GM18511 (cell line): Measurements from ENCODE around the gene LRRC73.
"Not testable (repeated sequence)": the region's sequence is repeated elsewhere in the genome, so short reads cannot be mapped to it uniquely, and the experiment has no call there.

Experiments
- ATAC-seq: cut with Tn5 transposase; IDR thresholded peaks from one replicate; pipeline ENCODE4 v1.9.1; 2021; ENCODE audit warnings: mild to moderate bottlenecking, moderate library complexity; ENCODE audit not compliant: unreplicated experiment

Gene LRRC73

DNA sequence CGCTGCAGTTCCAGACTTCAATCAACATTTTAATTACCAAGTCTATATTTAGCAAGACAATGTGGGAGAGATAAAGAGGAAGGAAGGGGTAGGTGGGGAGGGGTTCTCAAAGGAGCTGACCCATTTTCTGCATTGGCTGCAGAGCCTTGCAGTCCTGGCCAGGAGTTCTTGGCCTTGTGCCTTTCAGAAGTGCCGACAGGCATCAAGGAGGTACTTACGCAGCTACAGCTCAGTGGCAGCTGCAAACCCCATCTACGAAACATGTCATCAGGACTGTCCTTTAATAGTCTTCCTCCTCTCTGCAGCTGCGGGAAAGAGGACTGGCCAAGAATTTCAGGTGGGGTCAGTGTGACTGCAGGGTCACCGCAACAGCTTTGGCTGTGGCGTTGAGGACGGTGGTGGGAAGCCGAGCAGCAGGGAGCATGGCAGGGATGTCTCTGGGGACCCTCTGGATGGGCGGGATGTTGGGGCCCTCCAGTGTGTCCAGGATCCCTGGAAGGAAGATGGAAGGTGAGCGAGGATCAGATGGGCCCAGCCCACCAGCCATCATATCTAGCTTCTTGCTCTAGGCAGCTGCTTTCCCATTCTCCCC is 1.8 kb upstream of the LRRC73 start:
- ATAC-seq: no peak

GRCh38 chr6:43510827-43511163 is 649 bp upstream of the LRRC73 start:
- ATAC-seq: no peak

GRCh38 chr6:43509142-43509983 is 783 bp downstream of the LRRC73 start:
- ATAC-seq: peak; percentile 17

DNA sequence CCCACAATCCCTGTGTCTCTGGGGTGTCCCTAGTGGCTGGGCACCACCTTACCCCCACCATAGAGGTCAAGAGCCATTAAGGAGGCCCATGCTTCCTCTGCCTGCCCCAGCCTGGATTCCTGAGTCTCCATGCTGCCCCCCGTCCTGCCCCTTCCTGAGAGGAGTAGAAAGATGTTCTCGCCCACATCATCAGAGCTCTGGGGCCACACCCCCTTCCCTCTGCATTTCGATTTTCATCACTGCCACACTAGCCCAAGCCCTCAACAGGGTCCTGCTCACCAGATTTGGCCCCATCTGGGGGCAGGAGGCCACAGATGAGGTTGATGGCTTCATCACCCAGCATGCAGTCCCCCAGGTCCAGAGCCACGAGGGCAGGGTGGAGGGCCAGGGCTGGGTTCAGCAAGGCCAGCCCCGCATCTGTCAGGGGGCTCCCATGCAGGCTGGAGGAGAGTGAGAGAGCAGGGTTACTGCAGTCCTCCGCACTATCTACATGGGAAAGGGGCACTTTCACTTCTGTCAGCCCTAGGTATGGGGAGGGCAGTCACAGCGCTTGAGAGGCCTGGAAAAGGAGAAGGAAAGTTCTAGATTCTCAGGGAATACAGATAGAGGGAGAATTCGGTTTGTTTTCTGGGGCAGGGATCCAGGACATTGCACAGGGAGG is 1.5 kb downstream of the LRRC73 start:
- ATAC-seq: no peak

DNA sequence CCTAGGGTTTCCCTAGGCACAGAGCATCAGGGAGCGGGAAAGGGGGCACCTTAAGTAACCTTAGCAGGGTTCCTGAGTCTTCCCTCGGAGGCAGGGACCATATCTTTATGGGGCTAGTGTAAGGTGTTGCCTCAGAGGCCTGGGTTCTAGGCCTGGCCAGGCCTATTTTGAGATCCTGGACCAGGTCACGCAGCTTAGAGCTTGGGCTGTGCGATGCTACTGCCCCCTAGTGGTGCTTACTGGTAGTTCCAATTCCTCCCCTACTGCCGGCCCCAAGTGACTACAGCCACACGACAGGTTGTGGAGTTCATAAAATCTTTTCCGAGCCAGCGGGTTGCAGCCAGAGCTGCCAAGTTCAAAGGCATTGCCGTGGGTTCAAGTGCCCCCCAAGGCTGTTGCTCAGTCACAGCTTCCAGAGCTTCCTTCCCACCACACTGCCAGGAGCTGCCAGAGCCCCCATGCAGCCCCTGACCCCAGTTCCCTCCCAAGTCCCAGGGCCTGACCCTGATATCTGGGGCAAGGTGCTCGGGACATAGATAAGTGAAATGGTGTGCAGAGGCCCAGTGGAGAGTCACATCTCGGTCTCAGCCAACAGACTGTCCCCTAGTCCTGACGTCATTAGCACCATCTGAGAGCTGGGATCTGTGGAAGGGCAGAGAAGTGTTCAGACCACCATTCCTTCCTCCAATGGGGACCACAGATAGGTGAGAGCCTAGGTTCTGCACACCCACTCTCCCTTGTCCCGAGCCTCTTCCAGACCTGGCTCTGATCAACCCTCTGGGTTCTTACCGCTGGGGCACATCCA is 3.3 kb downstream of the LRRC73 start:
- ATAC-seq: peak; percentile 62

- no peak for ATAC-seq
Measured at GRCh38 chr6:43506171-43506570, 4.0 kb downstream of the LRRC73 start.

- ATAC-seq: no peak
Measured at GRCh38 chr6:43505718-43506117, 4.4 kb downstream of the LRRC73 start.

DNA sequence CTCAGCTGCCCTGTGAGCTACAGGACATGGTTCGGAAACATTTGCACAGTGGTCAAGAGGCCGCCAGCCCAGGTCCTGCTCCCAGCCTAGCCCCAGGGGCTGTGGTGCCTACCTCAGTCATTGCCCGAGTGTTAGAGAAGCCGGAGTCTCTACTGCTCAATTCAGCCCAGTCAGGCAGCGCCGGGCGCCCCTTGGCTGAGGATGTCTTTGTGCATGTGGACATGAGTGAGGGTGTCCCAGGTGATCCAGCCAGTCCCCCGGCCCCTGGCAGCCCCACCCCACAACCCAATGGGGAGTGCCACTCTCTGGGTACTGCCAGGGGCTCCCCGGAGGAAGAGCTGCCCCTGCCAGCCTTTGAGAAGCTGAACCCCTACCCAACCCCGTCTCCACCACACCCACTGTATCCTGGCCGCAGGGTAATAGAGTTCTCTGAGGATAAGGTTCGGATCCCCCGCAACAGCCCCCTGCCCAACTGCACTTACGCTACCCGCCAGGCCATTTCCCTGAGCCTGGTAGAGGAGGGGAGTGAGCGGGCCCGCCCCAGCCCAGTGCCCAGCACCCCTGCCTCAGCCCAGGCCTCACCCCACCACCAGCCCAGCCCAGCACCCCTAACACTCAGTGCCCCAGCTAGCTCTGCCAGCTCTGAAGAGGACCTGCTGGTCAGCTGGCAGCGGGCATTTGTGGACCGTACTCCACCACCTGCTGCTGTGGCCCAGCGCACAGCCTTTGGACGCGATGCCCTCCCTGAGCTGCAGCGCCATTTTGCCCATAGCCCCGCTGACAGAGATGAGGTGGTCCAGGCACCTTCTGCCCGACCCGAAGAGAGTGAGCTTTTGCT is 5.2 kb downstream of the LRRC73 start:
- ATAC-seq: no peak

DNA sequence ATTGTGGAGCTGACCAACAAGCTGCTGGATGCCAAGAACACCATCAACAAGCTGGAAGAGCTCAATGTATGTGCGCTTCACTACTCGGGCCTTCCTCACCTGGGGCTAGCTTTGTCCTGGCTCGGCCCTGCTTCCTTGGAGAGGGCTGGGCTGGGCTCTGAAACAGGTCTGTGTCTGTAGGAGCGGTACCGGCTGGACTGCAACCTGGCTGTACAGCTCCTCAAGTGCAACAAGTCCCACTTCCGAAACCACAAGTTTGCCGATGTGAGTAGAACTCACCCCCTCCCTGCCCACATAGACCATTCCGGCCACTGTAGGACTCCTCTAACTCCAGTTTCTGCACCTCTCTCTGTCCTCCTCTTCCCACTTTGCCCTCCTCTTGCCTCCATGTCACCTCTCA is 6.7 kb downstream of the LRRC73 start:
- ATAC-seq: no peak

- no peak for ATAC-seq
Measured at GRCh38 chr6:43502666-43503065, 7.5 kb downstream of the LRRC73 start.

DNA sequence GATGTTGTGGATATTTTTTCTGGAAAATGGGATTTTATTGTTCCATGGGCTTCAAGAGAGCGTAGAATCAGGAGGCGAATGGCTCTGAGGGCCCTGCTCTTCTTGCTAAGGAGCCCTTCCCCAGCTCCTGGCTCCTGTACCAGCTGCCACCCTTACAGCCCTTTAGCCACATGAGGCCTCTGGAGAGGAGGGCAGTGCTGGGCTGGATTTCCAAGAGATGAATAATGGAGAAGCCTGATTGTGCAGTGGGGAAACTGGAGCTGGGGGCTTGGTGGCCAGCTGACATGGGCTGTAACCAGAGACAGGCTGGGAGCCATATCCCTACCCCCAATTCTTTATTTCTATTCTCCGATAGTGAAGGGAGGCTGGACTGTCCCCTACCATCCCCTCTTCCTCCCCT is 9.2 kb downstream of the LRRC73 start:
- no peak for ATAC-seq

DNA sequence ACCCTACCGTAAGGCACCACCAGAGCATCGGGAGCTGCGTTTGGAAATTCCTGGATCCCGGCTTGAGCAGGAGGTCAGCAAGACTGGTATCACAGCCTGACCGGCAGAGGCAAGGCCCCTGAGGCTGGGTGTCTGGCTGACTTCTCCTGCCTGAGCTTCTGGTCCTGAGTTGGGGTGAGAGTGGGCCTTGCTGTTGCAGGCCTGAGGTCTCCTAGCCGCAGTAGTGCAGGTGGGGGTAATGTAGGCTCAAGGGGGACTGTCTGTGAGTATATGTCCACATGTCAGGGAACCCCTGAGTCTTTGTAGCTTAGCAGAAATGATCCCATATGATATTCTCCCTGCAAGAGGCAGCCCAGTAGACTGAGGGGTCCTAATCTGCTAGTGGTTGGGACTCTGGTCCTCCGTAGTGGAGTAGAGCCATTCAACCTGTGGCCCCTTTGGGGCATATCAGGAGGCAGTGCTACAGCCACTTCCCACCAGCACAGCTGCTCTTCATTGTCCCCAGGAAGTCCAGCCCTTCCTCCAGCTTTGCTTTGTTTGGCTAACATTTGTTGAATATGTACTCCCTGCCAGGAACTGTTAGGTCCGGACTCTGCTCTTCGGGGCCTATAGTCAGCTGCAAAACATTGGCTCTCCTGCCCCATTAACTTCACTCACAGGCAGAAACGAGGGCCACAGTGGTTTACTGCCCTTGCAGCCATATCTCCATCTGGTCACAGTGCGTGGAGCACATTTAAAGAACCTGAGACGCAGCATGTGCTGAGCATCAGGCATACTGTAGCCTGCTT is 10.9 kb downstream of the LRRC73 start:
- no peak for ATAC-seq

- not testable (repeated sequence) for ATAC-seq
Measured at GRCh38 chr6:43498291-43498690, 11.9 kb downstream of the LRRC73 start.

DNA sequence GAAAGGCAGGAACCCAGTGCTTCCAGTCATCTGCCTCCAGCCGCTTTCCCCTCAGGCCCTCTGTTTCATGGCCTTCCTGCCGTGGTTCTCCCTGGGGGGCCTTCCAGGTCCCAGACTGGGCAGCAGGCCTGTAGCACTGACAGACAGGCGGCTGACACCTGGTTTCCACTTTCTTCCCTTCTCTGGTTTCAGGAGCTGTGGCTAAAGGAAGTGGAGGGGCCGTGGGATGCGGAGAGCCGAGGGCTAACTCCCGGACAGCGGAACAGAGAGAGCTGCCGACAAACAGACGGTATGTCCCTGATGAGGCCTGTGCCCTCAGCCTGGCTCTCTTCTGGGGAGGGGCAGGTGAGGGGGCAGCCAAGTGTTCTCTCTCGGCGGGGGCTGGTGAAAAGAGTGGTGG is 12.5 kb downstream of the LRRC73 start:
- no peak for ATAC-seq

DNA sequence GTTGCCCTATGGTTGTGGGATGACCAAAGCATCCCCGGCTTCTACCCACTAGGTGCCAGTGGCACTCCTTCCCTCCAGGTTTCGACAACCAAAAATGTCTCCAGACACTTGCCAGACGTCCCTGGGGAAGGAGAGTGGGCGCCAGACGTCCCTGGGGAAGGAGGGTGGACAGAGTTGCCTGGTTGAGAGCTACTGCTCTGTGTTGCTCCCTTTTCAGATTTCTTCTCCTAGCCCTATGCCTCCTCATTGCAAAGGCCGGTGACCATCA is 13.1 kb downstream of the LRRC73 start:
- no peak for ATAC-seq

GRCh38 chr6:43496370-43497128 is 13.6 kb downstream of the LRRC73 start:
- no peak for ATAC-seq

- ATAC-seq: no peak
Measured at GRCh38 chr6:43495409-43495941, 14.7 kb downstream of the LRRC73 start.

DNA sequence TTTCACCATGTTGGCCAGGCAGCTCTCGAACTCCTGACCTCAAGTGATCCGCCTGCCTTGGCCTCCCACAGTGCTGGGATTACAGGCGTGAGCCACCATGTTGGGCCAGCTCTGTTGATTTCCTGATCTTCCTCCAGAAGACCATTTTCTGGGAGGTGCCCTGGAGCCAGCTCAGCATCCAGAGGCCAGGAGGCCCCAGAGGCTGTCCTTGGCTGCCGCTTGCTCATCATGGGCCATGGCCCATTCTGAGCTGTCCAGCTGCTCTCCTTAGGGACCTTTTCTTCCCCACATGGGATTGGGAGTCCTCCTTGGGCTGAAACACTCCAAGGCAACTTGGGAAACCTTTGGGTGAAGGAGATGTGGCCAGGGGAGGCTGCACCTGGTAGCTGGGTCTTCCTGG is 15.4 kb downstream of the LRRC73 start:
- ATAC-seq: no peak

GRCh38 chr6:43494321-43494720 is 15.8 kb downstream of the LRRC73 start:
- no peak for ATAC-seq
